Smooth muscle cell (in vitro differentiated cells): ENCODE results near the gene SH3GL3. TPM values are rescaled to one million over a fixed set of nuclear protein-coding genes. Genes with fewer than 3 reads are reported as not detected.

Source experiments
- DNase-seq: peaks from one replicate; lab custom pipeline; 2025; ENCODE audit not compliant: unreplicated experiment; lab: John Stamatoyannopoulos, UW
- H2AFZ ChIP-seq: fragments of 200-600 bp; sonication (generic); 2 replicates; pipeline ENCODE4 v1.6.0; 2016; ENCODE audit warnings: antibody characterized with exemption, low read depth, mild to moderate bottlenecking
- H3F3A ChIP-seq: fragments of 200-600 bp; sonication (generic); 2 replicates; pipeline ENCODE4 v1.6.0; 2017; ENCODE audit warnings: antibody characterized with exemption, low read depth
- H3K27ac ChIP-seq: fragments of 200-600 bp; sonication (generic); 2 replicates; pipeline ENCODE4 v1.5.1; 2016; ENCODE audit warnings: low read depth, mild to moderate bottlenecking
- H3K27me3 ChIP-seq: fragments of 200-600 bp; sonication (generic); 2 replicates; pipeline ENCODE4 v1.6.1; 2016; ENCODE audit warnings: low read depth, mild to moderate bottlenecking
- H3K36me3 ChIP-seq: fragments of 200-600 bp; sonication (generic); 2 replicates; pipeline ENCODE4 v1.5.1; 2016; ENCODE audit warnings: low read depth
- H3K4me1 ChIP-seq: fragments of 200-600 bp; sonication (generic); 2 replicates; pipeline ENCODE4 v1.5.1; 2016; ENCODE audit warnings: low read depth
- H3K4me2 ChIP-seq: fragments of 200-600 bp; sonication (generic); 2 replicates; pipeline ENCODE4 v1.6.0; 2016; ENCODE audit warnings: mild to moderate bottlenecking
- H3K4me3 ChIP-seq: fragments of 200-600 bp; sonication (generic); 2 replicates; pipeline ENCODE4 v1.5.1; 2016; ENCODE audit warnings: mild to moderate bottlenecking
- H3K79me2 ChIP-seq: fragments of 200-600 bp; sonication (generic); 2 replicates; pipeline ENCODE4 v1.6.0; 2016; ENCODE audit warnings: low read depth, mild to moderate bottlenecking
- H3K9ac ChIP-seq: fragments of 200-600 bp; sonication (generic); 2 replicates; pipeline ENCODE4 v1.6.0; 2016; ENCODE audit warnings: low read depth
- H3K9me3 ChIP-seq: fragments of 200-600 bp; sonication (generic); replicated peaks from 2 replicates; pipeline ENCODE4 v1.5.1; 2016; ENCODE audit warnings: low read depth
- H4K20me1 ChIP-seq: fragments of 200-600 bp; sonication (generic); 2 replicates; pipeline ENCODE4 v1.6.0; 2016; ENCODE audit warnings: low read depth
- CTCF ChIP-seq: fragments of 200-600 bp; sonication (generic); IDR thresholded peaks from 2 replicates; pipeline ENCODE4 v1.5.1; 2017; ENCODE audit warnings: borderline replicate concordance, mild to moderate bottlenecking, antibody characterized with exemption; ENCODE audit not compliant: insufficient read depth, poor library complexity, severe bottlenecking
- WGBS: methylation state at CpG from one replicate; pipeline ENCODE4 v1.1.7; 2016; ENCODE audit warnings: low lambda C conversion rate; 5-methylcytosine and 5-hydroxymethylcytosine counted together
- polyA plus RNA-seq: library from polyadenylated mRNA; unstranded; fragments of >200 nt; fragmentation: Nextera tagmentation; extraction: Ambion mirVana; gene quantifications from 2 replicates; pipeline ENCODE4 v1.2.1, GENCODE V29; 2016
- total RNA-seq: library from RNA; depleted of rRNA; stranded (reverse); fragments of >200 nt; gene quantifications from 2 replicates; pipeline ENCODE4 v1.2.3, GENCODE V29; 2014

The SH3GL3 gene
- total and polyA plus RNA-seq, 2 experiments from 2014 or later, result 0.50 to 2.2 TPM

- no peak overlapping the region for H3K9ac ChIP-seq
- H3K4me2 ChIP-seq, result peak overlapping the region; percentile 76
- no peak for DNase-seq
- H3K27ac ChIP-seq, result no peak overlapping the region
- no peaks in the 10 kb centered on the region for H3K79me2 ChIP-seq
- peaks cover 66% of the 10 kb centered on the region for H3K27me3 ChIP-seq
- H3F3A ChIP-seq, result no peaks in the 10 kb centered on the region
- H4K20me1 ChIP-seq, result no peaks in the 10 kb centered on the region
- no peak for TF ChIP-seq CTCF
- H2AFZ ChIP-seq, result no peak overlapping the region
- peaks cover 2% of the 10 kb centered on the region for H3K4me1 ChIP-seq
- H3K36me3 ChIP-seq, result no peaks in the 10 kb centered on the region
- H3K4me3 ChIP-seq, result peak overlapping the region; percentile 40
- WGBS, result 10% methylated on average over 65 of the region's 67 CpGs
- no peaks in the 10 kb centered on the region for H3K9me3 ChIP-seq
These were observed 207.5 kb downstream of the SH3GL3 start for GRCh38 chr15:83654379-83655236.

GRCh38 chr15:83655237-83655616 lies 208.1 kb downstream of the SH3GL3 start:
- H3K27me3 ChIP-seq, result peaks cover 60% of the 10 kb centered on the region

GRCh38 chr15:83656192-83656591 lies 209.1 kb downstream of the SH3GL3 start:
- Histone ChIP-seq H4K20me1 (no peaks in the 10 kb centered on the region), H3K4me1 (peaks cover 2% of the 10 kb centered on the region), H2AFZ (no peak overlapping the region), H3K79me2 (no peaks in the 10 kb centered on the region), H3K9ac (no peak overlapping the region), H3K27ac (no peak overlapping the region), H3K9me3 (no peaks in the 10 kb centered on the region), H3K36me3 (no peaks in the 10 kb centered on the region), H3K4me3 (no peak overlapping the region), H3K27me3 (peaks cover 51% of the 10 kb centered on the region), H3F3A (no peaks in the 10 kb centered on the region), H3K4me2 (no peak overlapping the region)
- 71% methylated on average over 5 of the region's 5 CpGs for WGBS
- TF ChIP-seq CTCF, result no peak
- no peak for DNase-seq

More at GRCh38 chr15:83655237-83655616, 208.1 kb downstream of the SH3GL3 start:
- Histone ChIP-seq H2AFZ (no peak overlapping the region), H3F3A (no peaks in the 10 kb centered on the region), H4K20me1 (no peaks in the 10 kb centered on the region), H3K9ac (no peak overlapping the region), H3K79me2 (no peaks in the 10 kb centered on the region), H3K4me2 (no peak overlapping the region), H3K4me3 (no peak overlapping the region), H3K27ac (no peak overlapping the region), H3K36me3 (no peaks in the 10 kb centered on the region), H3K9me3 (no peaks in the 10 kb centered on the region), H3K4me1 (peaks cover 2% of the 10 kb centered on the region)
- DNase-seq, result no peak
- WGBS, result 85% methylated on average over 8 of the region's 8 CpGs
- no peak for TF ChIP-seq CTCF
